GM12801 (cell line): ENCODE data around the gene CD83.

Source experiments
- TF ChIP-seq, protein P1 (sequence below): IDR thresholded peaks from one replicate; pipeline ENCODE4 v1.5.1; 2011; ENCODE audit warnings: control low read depth; ENCODE audit not compliant: insufficient read length; ENCODE audit errors: extremely low read depth

The CD83 gene

DNA sequence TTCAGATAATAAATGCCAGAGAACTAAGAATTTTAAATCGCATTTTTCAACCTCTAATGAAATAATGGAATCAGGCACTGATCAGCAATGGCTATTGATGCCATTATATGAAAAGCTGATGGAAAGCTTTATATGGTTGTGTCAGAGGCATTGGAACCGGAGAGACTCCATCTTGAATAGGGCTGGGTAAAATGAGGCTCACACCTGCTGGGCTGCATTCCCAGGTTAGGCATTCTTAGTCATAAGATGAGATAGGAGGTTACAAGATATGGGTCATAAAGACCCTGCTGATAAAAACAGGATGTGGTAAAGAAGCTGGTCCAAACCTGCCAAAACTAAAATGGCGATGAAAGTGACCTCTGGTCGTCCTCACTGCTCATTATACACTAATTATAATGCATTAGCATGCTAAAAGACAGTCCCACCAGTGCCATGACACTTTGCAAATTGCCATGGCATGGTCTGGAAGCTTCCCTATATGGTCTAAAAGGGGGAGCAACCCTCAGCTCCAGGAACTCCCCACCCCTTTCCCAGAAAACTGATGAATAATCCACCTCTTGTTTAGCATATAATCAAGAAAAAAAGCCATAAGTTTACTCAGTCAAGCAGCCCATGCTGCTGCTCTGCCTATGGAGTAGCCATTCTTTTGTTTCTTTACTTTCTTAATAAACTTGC, 40.2 kb upstream of the CD83 start:
- TF ChIP-seq, protein P1, sequence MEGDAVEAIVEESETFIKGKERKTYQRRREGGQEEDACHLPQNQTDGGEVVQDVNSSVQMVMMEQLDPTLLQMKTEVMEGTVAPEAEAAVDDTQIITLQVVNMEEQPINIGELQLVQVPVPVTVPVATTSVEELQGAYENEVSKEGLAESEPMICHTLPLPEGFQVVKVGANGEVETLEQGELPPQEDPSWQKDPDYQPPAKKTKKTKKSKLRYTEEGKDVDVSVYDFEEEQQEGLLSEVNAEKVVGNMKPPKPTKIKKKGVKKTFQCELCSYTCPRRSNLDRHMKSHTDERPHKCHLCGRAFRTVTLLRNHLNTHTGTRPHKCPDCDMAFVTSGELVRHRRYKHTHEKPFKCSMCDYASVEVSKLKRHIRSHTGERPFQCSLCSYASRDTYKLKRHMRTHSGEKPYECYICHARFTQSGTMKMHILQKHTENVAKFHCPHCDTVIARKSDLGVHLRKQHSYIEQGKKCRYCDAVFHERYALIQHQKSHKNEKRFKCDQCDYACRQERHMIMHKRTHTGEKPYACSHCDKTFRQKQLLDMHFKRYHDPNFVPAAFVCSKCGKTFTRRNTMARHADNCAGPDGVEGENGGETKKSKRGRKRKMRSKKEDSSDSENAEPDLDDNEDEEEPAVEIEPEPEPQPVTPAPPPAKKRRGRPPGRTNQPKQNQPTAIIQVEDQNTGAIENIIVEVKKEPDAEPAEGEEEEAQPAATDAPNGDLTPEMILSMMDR = no peak

- TF ChIP-seq, protein P1 = no peak
Measured at GRCh38 chr6:14079433-14079832, 38.1 kb upstream of the CD83 start.

DNA sequence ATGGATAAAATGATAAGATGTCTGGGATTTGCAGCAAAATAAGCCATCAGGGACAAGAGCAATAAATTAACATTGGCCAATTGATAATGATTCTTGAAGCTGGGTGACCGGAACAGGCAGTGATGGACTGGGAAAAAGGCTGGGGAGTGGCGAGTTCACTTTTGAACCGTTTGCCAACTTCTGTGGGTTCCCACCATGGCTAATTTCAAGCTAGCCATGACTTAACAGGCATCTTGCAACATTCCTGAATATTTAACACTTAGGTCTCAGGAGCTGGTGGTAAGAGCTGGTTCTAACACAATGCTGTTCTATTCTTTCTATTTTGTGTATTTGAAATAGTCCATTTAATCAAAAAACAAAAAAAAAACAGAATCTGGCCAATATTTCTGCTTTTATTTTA, 37.6 kb upstream of the CD83 start:
- TF ChIP-seq, protein P1 = no peak

GRCh38 chr6:14081126-14081525, 36.4 kb upstream of the CD83 start:
- TF ChIP-seq, protein P1 = no peak

DNA sequence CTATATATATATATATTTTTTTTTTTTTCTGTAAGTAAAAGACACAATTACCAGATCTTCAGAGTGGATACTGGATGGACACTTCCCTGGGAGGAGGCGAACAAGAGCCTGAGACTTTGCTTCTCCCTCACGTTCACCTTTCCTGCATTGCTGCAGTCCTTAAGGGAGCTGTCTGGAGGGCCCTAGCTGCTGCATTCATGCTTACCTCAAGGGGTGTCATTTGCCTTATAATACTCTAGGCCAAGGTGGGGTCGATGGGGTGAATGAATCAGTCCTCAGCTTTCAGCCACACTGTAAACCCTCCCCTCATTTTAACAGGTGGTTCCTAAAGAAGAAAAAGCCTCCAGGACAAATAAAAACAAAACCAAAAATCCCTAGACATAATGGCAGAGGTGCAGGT, 34.8 kb upstream of the CD83 start:
- TF ChIP-seq, protein P1 = no peak

DNA sequence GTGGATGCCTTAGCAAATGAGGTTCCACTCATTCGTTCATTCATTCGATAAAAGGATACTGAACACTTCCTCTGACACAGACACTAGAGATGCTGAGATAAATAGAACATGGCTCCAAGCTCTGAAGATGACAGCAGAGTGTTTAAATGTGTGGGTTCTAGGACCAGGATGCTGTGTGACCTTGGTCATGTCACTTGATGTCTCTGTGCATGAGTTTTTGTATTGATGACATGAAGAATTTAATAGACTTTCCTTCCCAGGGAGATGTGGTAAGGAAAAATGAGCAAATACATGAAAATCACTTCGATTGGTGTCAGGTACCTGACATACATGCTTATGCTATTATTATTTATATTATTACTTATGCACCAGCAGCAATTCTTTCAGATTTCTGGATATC, 34.3 kb upstream of the CD83 start:
- TF ChIP-seq, protein P1 = no peak

- TF ChIP-seq, protein P1 = no peak
Measured at GRCh38 chr6:14083751-14084150, 33.8 kb upstream of the CD83 start.

- TF ChIP-seq, protein P1 = no peak
Measured at GRCh38 chr6:14084388-14084787, 33.2 kb upstream of the CD83 start.
